ENCODE results near the gene GSTCD.

GRCh38 chr4:105870963-105871362 lies 162.4 kb downstream of the GSTCD start:
- no peak for TF ChIP-seq POLR2AphosphoS5 (IDR thresholded peaks at IDR 0.05)
- no peak for TF ChIP-seq POLR2A (IDR thresholded peaks at IDR 0.05)
- TF ChIP-seq CTCF (IDR thresholded peaks at IDR 0.05 in 8 of 11, conservative IDR thresholded peaks at IDR 0.05 in 3 of 11), result no peak
